GM23338 (cell line): ENCODE data around the gene URI1. TPM values are rescaled to one million over a fixed set of nuclear protein-coding genes. Genes with fewer than 3 reads are reported as not detected.

Experiments used
- ATAC-seq: fragments of 200-7000 bp; cut with Tn5 transposase; 3 replicates; pipeline ENCODE4 v1.9.1; 2020
- DNase-seq: peaks from one replicate; pipeline ENCODE4 v3.0.0-alpha.2; 2015; ENCODE audit warnings: low spot score
- H2AFZ ChIP-seq: fragments of 200-600 bp; sonication (generic); 2 replicates; pipeline ENCODE4 v1.8.0; 2016; ENCODE audit warnings: antibody characterized with exemption, mild to moderate bottlenecking, moderate library complexity
- H3F3A ChIP-seq: fragments of 200-600 bp; sonication (generic); replicated peaks from 2 replicates; pipeline ENCODE4 v1.8.0; 2017; ENCODE audit warnings: antibody characterized with exemption, mixed run types, low read depth
- H3K27ac ChIP-seq: fragments of 200-600 bp; sonication (generic); 2 replicates; pipeline ENCODE4 v1.6.1; 2016; ENCODE audit warnings: low read depth
- H3K27me3 ChIP-seq: fragments of 200-600 bp; sonication (generic); 2 replicates; pipeline ENCODE4 v1.8.0; 2016; ENCODE audit warnings: mild to moderate bottlenecking, mixed run types, moderate library complexity; ENCODE audit not compliant: insufficient read depth
- H3K36me3 ChIP-seq: fragments of 200-600 bp; sonication (generic); 2 replicates; pipeline ENCODE4 v1.8.0; 2016; ENCODE audit warnings: mild to moderate bottlenecking; ENCODE audit not compliant: insufficient read depth
- H3K4me1 ChIP-seq: fragments of 200-600 bp; sonication (generic); 2 replicates; pipeline ENCODE4 v1.8.0; 2016; ENCODE audit warnings: mild to moderate bottlenecking, moderate library complexity; ENCODE audit not compliant: insufficient read depth
- H3K4me2 ChIP-seq: fragments of 200-600 bp; sonication (generic); 2 replicates; pipeline ENCODE4 v1.7.1; 2017; ENCODE audit warnings: mixed run types
- H3K4me3 ChIP-seq: fragments of 200-600 bp; sonication (generic); 2 replicates; pipeline ENCODE4 v1.6.1; 2016; ENCODE audit warnings: mixed run types
- H3K79me2 ChIP-seq: fragments of 200-600 bp; sonication (generic); replicated peaks from 2 replicates; pipeline ENCODE4 v1.8.0; 2017; ENCODE audit warnings: mild to moderate bottlenecking; ENCODE audit not compliant: insufficient read depth
- H3K9me2 ChIP-seq: fragments of 200-600 bp; sonication (generic); 2 replicates; pipeline ENCODE4 v1.8.0; 2017; ENCODE audit not compliant: insufficient read depth
- H4K20me1 ChIP-seq: fragments of 200-600 bp; sonication (generic); replicated peaks from 2 replicates; pipeline ENCODE4 v1.8.0; 2017; ENCODE audit warnings: mild to moderate bottlenecking; ENCODE audit not compliant: insufficient read depth
- H3K27ac Mint-ChIP-seq: 2 replicates; pipeline ENCODE4 v1.8.0; 2020; ENCODE audit warnings: inconsistent platforms, mild to moderate bottlenecking, moderate library complexity, mixed read lengths
- H3K27me3 Mint-ChIP-seq: 3 replicates; pipeline ENCODE4 v1.8.0; 2022; ENCODE audit warnings: low read depth, mild to moderate bottlenecking, moderate library complexity, mixed read lengths, inconsistent platforms; ENCODE audit not compliant: insufficient read depth, poor library complexity
- H3K36me3 Mint-ChIP-seq: 3 replicates; pipeline ENCODE4 v1.8.0; 2021; ENCODE audit warnings: low read depth, mild to moderate bottlenecking, inconsistent platforms, moderate library complexity, mixed read lengths
- H3K4me1 Mint-ChIP-seq: 3 replicates; pipeline ENCODE4 v1.8.0; 2020; ENCODE audit warnings: mild to moderate bottlenecking, inconsistent platforms, mixed read lengths
- H3K4me3 Mint-ChIP-seq: 3 replicates; pipeline ENCODE4 v1.8.0; 2021; ENCODE audit warnings: moderate library complexity, mild to moderate bottlenecking, inconsistent platforms, mixed read lengths
- H3K9me3 Mint-ChIP-seq: 3 replicates; pipeline ENCODE4 v1.8.0; 2020; ENCODE audit warnings: moderate library complexity, mild to moderate bottlenecking, inconsistent platforms, mixed read lengths
- CREB1 ChIP-seq: fragments of 250-450 bp; sonication (Bioruptor Pico); IDR thresholded peaks from 2 replicates; pipeline ENCODE4 v1.5.0; 2020; ENCODE audit warnings: low read depth, mild to moderate bottlenecking, moderate library complexity
- EZH2 ChIP-seq: fragments of 200-600 bp; sonication (generic); IDR thresholded peaks from one replicate; pipeline ENCODE4 v1.8.0; 2017; ENCODE audit warnings: antibody characterized with exemption, mild to moderate bottlenecking, low read depth; ENCODE audit not compliant: unreplicated experiment
- EZH2phosphoT487 ChIP-seq: fragments of 200-600 bp; sonication (generic); IDR thresholded peaks from one replicate; pipeline ENCODE4 v1.8.1; 2018; ENCODE audit warnings: antibody characterized with exemption; ENCODE audit not compliant: unreplicated experiment
- JUNB ChIP-seq: IDR thresholded peaks from one replicate; pipeline ENCODE4 v1.6.1; 2016; ENCODE audit warnings: antibody characterized with exemption; ENCODE audit not compliant: unreplicated experiment
- NANOG ChIP-seq: IDR thresholded peaks from 2 replicates; pipeline ENCODE4 v1.6.1; 2016; ENCODE audit warnings: antibody characterized with exemption, borderline replicate concordance
- POLR2AphosphoS5 ChIP-seq: IDR thresholded peaks from 2 replicates; pipeline ENCODE4 v1.6.1; 2016; ENCODE audit warnings: antibody characterized with exemption, low read depth
- ZNF114 ChIP-seq: fragments of 250-450 bp; sonication (Bioruptor Pico); IDR thresholded peaks from 2 replicates; pipeline ENCODE4 v1.5.0; 2020; ENCODE audit warnings: mild to moderate bottlenecking, moderate library complexity
- ZNF331 ChIP-seq: fragments of 250-450 bp; sonication (Bioruptor Pico); IDR thresholded peaks from 2 replicates; pipeline ENCODE4 v1.5.0; 2020; ENCODE audit warnings: low read depth, mild to moderate bottlenecking, moderate library complexity
- polyA plus RNA-seq: library from polyadenylated mRNA; unstranded; fragments of >200 nt; fragmentation: Nextera tagmentation; extraction: Ambion mirVana; gene quantifications from 2 replicates; pipeline ENCODE4 v1.2.1, GENCODE V29; 2016
- total RNA-seq: library from RNA; depleted of rRNA; stranded (reverse); fragments of >200 nt; shearing (Covaris generic); gene quantifications from 2 replicates; pipeline ENCODE4 v1.2.3, GENCODE V29; 2014
- TF ChIP-seq, protein P1 (sequence below): IDR thresholded peaks from 2 replicates; pipeline ENCODE4 v1.6.1; 2016; ENCODE audit warnings: antibody characterized with exemption
- TF ChIP-seq, protein P2 (sequence below): fragments of 250-450 bp; sonication (Bioruptor Pico); IDR thresholded peaks from 2 replicates; pipeline ENCODE4 v1.5.0; 2020; ENCODE audit warnings: mild to moderate bottlenecking, moderate library complexity

Gene URI1
- total and polyA plus RNA-seq, 2 experiments from 2014 or later = 27.6 to 68.4 TPM

DNA sequence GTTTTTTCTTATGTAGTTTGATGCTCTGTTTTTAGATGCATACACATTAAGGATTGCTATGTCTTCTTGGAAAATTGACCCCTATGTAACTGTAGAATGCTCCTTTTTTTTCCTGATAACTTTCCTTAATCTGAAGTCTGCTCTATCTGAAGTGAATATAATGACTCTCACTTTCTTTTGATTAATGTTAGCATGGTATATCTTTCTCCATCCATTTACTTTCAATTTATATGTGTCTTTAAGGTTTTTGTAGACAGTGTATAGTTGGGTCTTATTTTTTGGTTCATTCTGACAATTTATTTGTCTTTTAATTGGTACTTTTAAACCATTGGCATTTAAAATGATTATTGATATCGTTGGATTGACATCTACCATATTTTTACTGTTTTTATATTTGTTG is 92.3 kb downstream of the URI1 start (continued):
- no peak for TF ChIP-seq POLR2AphosphoS5
- TF ChIP-seq ZNF331 (CRISPR knock-in tag) = no peak
- no peak for TF ChIP-seq JUNB
- TF ChIP-seq EZH2 = no peak
- no peak for TF ChIP-seq CREB1 (CRISPR knock-in tag)
- TF ChIP-seq ZNF114 = no peak
- no peak for TF ChIP-seq NANOG

DNA sequence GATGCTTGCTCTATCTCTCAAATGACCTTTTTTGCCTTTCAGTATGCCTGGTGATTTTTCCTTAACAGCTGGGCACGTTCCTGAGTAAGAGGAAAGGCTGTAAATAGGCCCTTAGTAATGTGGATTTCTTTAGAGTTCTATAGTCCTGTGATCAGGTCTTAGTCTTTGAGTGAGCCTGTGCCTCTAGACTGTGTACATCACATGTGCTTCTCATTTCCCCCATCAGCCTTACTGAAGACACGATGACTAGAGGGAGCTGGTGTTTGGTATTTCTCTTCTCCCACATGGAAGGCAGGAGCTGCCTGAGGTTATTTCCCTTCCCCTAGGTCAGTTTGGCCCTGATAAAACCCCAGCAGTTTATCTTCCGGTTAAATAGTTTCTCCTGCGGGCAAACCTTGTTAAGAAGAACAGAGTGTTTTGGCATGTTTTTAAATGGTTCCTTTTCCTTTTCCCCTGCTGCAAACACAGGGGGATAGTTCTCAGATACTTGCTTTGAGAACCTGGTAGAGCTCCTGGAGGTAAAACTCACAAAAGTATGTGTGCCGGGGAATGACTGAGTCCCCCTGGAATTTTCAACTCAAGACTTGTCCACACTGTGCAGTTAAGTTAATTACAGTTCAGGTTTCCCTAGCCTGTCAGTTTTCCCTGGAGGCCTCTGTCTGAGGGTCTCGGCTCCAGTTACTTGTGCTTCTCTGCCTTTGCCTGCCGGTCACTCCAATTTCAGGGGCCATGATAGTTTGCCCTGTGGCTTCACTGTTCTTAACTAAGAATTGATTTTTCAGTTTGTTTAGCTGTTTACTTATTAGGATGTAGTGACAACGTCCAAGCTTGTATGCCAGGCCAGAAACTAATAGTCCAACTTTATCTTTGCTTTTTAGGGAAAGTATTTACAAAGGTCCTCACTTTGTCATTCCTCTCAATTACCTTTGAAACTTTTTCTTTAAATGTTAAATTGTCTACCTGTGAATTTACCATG is 94.4 kb downstream of the URI1 start:
- ATAC-seq (no peak), DNase-seq (no peak)
- no peak overlapping the region for H2AFZ ChIP-seq
- peaks cover 8% of the 10 kb centered on the region for H3K27me3 Mint-ChIP-seq
- no peak overlapping the region for H3K27ac Mint-ChIP-seq
- H3K4me1 Mint-ChIP-seq = peaks cover 4% of the 10 kb centered on the region
- no peaks in the 10 kb centered on the region for H3K27me3 ChIP-seq
- H3K27ac ChIP-seq = no peak overlapping the region
- TF ChIP-seq JUNB (no peak), EZH2 (no peak), EZH2phosphoT487 (no peak), CREB1 (CRISPR knock-in tag) (no peak), NANOG (no peak), POLR2AphosphoS5 (no peak)
- TF ChIP-seq, protein P1, sequence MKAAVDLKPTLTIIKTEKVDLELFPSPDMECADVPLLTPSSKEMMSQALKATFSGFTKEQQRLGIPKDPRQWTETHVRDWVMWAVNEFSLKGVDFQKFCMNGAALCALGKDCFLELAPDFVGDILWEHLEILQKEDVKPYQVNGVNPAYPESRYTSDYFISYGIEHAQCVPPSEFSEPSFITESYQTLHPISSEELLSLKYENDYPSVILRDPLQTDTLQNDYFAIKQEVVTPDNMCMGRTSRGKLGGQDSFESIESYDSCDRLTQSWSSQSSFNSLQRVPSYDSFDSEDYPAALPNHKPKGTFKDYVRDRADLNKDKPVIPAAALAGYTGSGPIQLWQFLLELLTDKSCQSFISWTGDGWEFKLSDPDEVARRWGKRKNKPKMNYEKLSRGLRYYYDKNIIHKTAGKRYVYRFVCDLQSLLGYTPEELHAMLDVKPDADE = no peak
- TF ChIP-seq, protein P2, sequence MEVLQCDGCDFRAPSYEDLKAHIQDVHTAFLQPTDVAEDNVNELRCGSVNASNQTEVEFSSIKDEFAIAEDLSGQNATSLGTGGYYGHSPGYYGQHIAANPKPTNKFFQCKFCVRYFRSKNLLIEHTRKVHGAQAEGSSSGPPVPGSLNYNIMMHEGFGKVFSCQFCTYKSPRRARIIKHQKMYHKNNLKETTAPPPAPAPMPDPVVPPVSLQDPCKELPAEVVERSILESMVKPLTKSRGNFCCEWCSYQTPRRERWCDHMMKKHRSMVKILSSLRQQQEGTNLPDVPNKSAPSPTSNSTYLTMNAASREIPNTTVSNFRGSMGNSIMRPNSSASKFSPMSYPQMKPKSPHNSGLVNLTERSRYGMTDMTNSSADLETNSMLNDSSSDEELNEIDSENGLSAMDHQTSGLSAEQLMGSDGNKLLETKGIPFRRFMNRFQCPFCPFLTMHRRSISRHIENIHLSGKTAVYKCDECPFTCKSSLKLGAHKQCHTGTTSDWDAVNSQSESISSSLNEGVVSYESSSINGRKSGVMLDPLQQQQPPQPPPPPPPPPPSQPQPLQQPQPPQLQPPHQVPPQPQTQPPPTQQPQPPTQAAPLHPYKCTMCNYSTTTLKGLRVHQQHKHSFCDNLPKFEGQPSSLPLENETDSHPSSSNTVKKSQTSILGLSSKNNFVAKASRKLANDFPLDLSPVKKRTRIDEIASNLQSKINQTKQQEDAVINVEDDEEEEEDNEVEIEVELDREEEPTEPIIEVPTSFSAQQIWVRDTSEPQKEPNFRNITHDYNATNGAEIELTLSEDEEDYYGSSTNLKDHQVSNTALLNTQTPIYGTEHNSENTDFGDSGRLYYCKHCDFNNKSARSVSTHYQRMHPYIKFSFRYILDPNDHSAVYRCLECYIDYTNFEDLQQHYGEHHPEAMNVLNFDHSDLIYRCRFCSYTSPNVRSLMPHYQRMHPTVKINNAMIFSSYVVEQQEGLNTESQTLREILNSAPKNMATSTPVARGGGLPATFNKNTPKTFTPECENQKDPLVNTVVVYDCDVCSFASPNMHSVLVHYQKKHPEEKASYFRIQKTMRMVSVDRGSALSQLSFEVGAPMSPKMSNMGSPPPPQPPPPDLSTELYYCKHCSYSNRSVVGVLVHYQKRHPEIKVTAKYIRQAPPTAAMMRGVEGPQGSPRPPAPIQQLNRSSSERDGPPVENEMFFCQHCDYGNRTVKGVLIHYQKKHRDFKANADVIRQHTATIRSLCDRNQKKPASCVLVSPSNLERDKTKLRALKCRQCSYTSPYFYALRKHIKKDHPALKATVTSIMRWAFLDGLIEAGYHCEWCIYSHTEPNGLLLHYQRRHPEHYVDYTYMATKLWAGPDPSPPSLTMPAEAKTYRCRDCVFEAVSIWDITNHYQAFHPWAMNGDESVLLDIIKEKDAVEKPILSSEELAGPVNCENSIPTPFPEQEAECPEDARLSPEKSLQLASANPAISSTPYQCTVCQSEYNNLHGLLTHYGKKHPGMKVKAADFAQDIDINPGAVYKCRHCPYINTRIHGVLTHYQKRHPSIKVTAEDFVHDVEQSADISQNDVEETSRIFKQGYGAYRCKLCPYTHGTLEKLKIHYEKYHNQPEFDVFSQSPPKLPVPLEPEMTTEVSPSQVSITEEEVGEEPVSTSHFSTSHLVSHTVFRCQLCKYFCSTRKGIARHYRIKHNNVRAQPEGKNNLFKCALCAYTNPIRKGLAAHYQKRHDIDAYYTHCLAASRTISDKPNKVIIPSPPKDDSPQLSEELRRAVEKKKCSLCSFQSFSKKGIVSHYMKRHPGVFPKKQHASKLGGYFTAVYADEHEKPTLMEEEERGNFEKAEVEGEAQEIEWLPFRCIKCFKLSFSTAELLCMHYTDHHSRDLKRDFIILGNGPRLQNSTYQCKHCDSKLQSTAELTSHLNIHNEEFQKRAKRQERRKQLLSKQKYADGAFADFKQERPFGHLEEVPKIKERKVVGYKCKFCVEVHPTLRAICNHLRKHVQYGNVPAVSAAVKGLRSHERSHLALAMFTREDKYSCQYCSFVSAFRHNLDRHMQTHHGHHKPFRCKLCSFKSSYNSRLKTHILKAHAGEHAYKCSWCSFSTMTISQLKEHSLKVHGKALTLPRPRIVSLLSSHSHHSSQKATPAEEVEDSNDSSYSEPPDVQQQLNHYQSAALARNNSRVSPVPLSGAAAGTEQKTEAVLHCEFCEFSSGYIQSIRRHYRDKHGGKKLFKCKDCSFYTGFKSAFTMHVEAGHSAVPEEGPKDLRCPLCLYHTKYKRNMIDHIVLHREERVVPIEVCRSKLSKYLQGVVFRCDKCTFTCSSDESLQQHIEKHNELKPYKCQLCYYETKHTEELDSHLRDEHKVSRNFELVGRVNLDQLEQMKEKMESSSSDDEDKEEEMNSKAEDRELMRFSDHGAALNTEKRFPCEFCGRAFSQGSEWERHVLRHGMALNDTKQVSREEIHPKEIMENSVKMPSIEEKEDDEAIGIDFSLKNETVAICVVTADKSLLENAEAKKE (CRISPR knock-in tag) = no peak
- peaks cover 2% of the 10 kb centered on the region for H3K4me1 ChIP-seq
- H3K4me3 ChIP-seq = no peak overlapping the region
- no peaks in the 10 kb centered on the region for H3K9me2 ChIP-seq
- no peaks in the 10 kb centered on the region for H4K20me1 ChIP-seq
- no peak overlapping the region for H3K4me2 ChIP-seq
- no peaks in the 10 kb centered on the region for H3F3A ChIP-seq
- H3K79me2 ChIP-seq = peaks cover 7% of the 10 kb centered on the region; the same call in 1 of the 2 replicates
- H3K4me3 Mint-ChIP-seq = no peak overlapping the region
- peaks cover 23% of the 10 kb centered on the region for H3K9me3 Mint-ChIP-seq
- peaks cover 63% of the 10 kb centered on the region for H3K36me3 Mint-ChIP-seq
- no peaks in the 10 kb centered on the region; the same call in 1 of the 2 replicates for H3K36me3 ChIP-seq
